Ascending aorta (tissue), 2 donors: ENCODE measurements around the gene NCLN. TPM values are rescaled to one million over a fixed set of nuclear protein-coding genes. Genes with fewer than 3 reads are reported as not detected.
"Not testable (repeated sequence)": the region's sequence is repeated elsewhere in the genome, so short reads cannot be mapped to it uniquely, and the experiment has no call there.

ENCODE experiments used
- DNase-seq, 2 donors: peaks; one replicate each; pipeline ENCODE4 v3.0.0-alpha.2; 2019; ENCODE audit warnings: low spot score in 2 of 2
- H3K27ac ChIP-seq, 2 donors: fragments of 200-600 bp; sonication (generic); one replicate each; pipeline ENCODE4 v1.5.1; 2016 to 2017; ENCODE audit warnings: mild to moderate bottlenecking in 1 of 2
- H3K27me3 ChIP-seq: fragments of 200-600 bp; sonication (generic); one replicate; pipeline ENCODE4 v1.5.1; 2017
- H3K36me3 ChIP-seq, 2 donors: fragments of 200-600 bp; sonication (generic); one replicate each; pipeline ENCODE4 v1.5.1; 2016
- H3K4me1 ChIP-seq, 2 donors: fragments of 200-600 bp; sonication (generic); one replicate each; pipeline ENCODE4 v1.5.1; 2016 to 2017; ENCODE audit warnings: mild to moderate bottlenecking in 1 of 2
- H3K4me3 ChIP-seq, 2 donors: fragments of 200-600 bp; sonication (generic); one replicate each; pipeline ENCODE4 v1.5.1; 2016 to 2017; ENCODE audit warnings: mild to moderate bottlenecking in 1 of 2
- H3K9me3 ChIP-seq, 2 donors: fragments of 200-600 bp; sonication (generic); one replicate each; pipeline ENCODE4 v1.5.1; 2016
- intact Hi-C: fragments of 100-400 bp; cut with DNase I; formaldehyde crosslinking; loops from one replicate; pipeline ENCODE4 v1.15.1; 2023
- total RNA-seq: library from RNA; depleted of rRNA; stranded (reverse); fragments of >200 nt; gene quantifications from one replicate; pipeline ENCODE4 v1.1.0, GENCODE V29; 2016
- TF ChIP-seq, protein P1 (sequence below), 3 experiments: fragments of 200-600 bp in 2 of 3; fragments of 450-650 bp in 1 of 3; sonication (generic) in 2 of 3; IDR thresholded peaks; one replicate each; pipeline ENCODE4 v1.5.1; 2016 to 2019; ENCODE audit warnings: antibody characterized with exemption in 3 of 3, mild to moderate bottlenecking in 1 of 3, moderate library complexity in 1 of 3

NCLN gene
- total RNA-seq, 1 donor from 2014 or later = 118 TPM

DNA sequence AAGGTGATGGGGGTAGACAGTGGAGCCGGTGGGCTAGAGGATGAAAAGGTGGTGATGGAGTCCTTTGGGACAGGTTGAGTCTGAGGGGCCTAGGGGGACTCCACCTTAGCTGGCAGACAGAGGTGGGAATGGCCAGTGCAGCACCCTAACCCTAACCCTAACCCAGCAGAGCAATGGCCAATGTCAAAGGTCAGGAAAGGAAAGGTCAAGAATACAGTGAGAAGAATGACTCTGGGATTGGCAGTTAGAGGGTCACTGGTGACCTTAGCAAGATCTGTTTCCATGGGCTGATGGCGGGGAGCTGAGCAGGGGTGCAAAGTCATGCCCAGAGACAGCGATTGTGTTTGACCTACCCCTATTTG is 33.3 kb upstream of the NCLN start:
- Histone ChIP-seq H3K27ac (no peak overlapping the region), H3K9me3 (no peaks in the 10 kb centered on the region), H3K36me3 (no peaks in the 10 kb centered on the region), H3K27me3 (no peaks in the 10 kb centered on the region), H3K4me3 (no peak overlapping the region), H3K4me1 (no peaks in the 10 kb centered on the region)
- intact Hi-C loops = no loop called here
- TF ChIP-seq, protein P1, sequence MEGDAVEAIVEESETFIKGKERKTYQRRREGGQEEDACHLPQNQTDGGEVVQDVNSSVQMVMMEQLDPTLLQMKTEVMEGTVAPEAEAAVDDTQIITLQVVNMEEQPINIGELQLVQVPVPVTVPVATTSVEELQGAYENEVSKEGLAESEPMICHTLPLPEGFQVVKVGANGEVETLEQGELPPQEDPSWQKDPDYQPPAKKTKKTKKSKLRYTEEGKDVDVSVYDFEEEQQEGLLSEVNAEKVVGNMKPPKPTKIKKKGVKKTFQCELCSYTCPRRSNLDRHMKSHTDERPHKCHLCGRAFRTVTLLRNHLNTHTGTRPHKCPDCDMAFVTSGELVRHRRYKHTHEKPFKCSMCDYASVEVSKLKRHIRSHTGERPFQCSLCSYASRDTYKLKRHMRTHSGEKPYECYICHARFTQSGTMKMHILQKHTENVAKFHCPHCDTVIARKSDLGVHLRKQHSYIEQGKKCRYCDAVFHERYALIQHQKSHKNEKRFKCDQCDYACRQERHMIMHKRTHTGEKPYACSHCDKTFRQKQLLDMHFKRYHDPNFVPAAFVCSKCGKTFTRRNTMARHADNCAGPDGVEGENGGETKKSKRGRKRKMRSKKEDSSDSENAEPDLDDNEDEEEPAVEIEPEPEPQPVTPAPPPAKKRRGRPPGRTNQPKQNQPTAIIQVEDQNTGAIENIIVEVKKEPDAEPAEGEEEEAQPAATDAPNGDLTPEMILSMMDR (IDR thresholded peaks at IDR 0.05) = no peak
- DNase-seq = no peak

DNA sequence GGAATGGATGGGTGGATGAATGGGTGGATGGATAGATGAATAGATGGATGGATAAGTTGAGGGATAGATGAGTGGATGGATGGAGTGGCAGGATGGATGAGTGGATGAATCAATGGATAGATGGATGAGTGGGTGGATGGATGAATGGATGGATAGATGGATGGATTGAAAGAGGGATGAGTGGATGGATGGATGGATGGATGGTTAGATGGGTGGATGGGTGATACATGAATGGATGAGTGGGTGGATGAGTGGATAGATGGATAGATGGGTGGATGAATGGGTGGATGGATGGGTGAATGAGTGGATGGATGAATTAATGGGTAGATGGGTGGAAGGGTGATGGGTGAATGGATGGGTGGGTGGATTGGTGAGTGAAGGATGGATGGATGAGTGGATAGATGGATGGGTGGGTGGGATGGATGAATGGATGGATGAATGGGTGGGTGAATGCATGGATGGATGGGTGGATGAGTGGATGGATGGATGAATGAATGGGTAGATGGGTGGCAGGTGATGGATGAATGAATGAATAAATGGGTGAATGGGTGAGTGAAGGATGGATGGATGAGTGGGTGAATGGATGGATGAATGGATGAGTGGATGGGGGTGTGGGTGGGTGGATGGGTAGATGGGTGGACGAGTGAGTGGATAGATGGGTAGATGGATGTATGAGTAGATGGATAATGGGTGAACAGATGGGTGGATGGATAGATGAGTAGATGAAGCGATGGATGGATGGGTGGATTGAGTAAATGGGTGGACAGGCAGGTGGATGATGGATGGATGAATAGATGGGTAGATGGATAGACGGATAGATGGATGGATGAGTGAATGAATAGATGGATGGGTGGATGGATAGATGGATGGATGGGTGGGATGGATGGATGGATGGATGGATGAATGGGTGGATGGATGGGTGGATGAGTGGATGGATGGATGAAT is 32.2 kb upstream of the NCLN start:
- TF ChIP-seq, protein P1 (IDR thresholded peaks at IDR 0.05) = no peak
- no peak overlapping the region for H3K27ac ChIP-seq
- intact Hi-C loops = no loop called here
- H3K27me3 ChIP-seq = no peaks in the 10 kb centered on the region
- no peaks in the 10 kb centered on the region for H3K4me1 ChIP-seq
- H3K4me3 ChIP-seq = no peak overlapping the region
- no peaks in the 10 kb centered on the region for H3K9me3 ChIP-seq
- H3K36me3 ChIP-seq = no peaks in the 10 kb centered on the region
- no peak for DNase-seq

DNA sequence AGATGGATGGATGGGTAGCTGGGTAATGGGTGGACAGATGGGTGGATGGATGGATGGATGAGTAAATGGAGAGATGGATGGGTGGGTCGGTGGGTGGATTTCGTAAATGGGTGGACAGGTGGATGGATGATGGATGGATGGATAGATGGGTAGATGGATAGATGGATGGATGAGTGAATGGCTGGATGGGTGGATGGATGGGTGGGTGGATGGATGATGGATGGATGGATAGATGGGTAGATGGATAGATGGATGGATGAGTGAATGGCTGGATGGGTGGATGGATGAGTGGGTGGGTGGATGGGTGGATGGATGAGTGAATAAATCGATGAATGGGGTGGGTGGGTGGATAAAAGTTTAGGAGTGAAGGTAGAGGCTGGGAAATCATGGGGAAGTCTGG is 31.3 kb upstream of the NCLN start:
- H3K27ac ChIP-seq = peak overlapping the region; percentile 36 to 67
- H3K9me3 ChIP-seq, H3K27me3 ChIP-seq, intact Hi-C loops, H3K4me3 ChIP-seq, H3K4me1 ChIP-seq, H3K36me3 ChIP-seq, DNase-seq: not testable (repeated sequence)

DNA sequence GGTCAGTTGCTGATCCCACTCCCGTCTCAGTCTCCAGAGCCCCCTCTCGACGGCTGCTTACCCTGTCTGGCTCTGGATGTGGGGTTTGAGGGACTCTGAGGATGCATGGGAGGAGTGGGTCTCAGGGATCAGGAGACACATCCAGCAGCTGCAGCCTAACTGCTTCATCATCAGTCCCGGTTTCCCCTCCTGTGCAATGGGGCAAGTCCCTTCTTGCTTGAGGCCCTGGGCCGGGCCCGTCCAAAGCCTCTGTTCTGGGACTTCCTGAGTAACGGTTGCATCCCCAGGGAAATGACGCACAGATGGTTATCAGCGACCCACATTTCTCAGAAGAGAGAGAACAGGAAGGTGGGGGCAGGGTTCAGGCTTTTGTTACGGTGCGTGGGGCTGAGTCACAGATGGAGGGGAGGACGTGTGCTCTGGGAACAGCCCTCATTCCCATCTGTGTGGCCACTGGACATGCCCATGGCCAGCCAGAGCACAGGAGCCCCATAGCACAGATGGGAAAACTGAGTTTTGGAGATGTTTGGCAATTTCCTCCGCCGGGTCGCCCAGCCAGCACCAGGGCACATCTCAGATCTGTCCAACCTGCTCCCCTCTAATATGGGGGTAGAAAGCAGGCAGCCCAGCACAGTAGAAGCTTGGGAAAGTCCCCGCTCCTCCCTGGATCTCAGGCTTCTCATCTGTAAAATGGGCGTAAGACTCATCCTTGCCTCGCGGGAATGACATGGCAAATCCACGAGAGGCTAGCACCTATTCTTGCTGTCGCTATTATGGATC is 30.6 kb upstream of the NCLN start:
- no peaks in the 10 kb centered on the region for H3K9me3 ChIP-seq
- TF ChIP-seq, protein P1 (IDR thresholded peaks at IDR 0.05) = no peak
- no peaks in the 10 kb centered on the region for H3K36me3 ChIP-seq
- H3K27me3 ChIP-seq = no peaks in the 10 kb centered on the region
- DNase-seq = peak; percentile 87 to 95
- no peak overlapping the region for H3K4me3 ChIP-seq
- peak overlapping the region; percentile 36 to 67 for H3K27ac ChIP-seq
- no peaks in the 10 kb centered on the region for H3K4me1 ChIP-seq
- intact Hi-C loops = no loop called here

DNA sequence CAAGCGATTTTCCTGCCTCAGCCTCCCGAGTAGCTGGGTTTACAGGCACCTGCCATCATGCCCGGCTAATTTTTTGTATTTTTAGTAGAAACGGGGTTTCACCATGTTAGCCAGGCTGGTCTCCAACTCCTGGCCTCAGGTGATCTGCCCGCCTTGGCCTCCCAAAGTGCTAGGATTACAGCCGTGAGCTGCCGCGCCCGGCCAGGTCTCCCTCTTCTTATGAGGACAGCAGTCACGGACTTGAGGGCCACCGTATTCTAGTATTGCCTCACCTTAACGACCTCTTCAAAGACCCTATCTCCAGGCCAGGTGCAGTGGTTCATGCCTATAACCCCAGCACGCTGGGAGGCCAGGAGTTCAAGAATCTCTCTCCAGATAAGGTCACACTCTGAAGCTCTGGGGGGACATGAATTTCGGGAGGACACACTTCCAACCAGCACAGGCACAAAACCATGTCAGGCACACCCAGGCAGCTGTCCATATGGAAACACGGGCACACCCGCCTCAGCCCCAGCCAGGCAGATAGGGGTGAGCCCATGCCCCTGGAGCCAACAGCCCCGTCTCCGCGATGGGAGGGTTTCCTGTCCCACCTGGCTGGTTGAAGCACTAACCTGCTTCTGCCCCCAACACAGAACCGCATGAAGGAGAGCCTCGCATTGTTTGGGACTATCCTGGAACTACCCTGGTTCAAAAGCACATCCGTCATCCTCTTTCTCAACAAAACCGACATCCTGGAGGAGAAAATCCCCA is 28.5 kb upstream of the NCLN start:
- intact Hi-C loops = no loop called here
- DNase-seq = no peak
- TF ChIP-seq, protein P1 (IDR thresholded peaks at IDR 0.05) = no peak
- Histone ChIP-seq H3K4me1 (no peaks in the 10 kb centered on the region), H3K27ac (no peak overlapping the region), H3K4me3 (no peak overlapping the region), H3K36me3 (no peaks in the 10 kb centered on the region), H3K9me3 (no peaks in the 10 kb centered on the region), H3K27me3 (no peaks in the 10 kb centered on the region)
